ENCODE measurements around the gene ATP6V1D.
"Not testable (repeated sequence)": the region's sequence is repeated elsewhere in the genome, so short reads cannot be mapped to it uniquely, and the experiment has no call there.

Gene ATP6V1D

DNA sequence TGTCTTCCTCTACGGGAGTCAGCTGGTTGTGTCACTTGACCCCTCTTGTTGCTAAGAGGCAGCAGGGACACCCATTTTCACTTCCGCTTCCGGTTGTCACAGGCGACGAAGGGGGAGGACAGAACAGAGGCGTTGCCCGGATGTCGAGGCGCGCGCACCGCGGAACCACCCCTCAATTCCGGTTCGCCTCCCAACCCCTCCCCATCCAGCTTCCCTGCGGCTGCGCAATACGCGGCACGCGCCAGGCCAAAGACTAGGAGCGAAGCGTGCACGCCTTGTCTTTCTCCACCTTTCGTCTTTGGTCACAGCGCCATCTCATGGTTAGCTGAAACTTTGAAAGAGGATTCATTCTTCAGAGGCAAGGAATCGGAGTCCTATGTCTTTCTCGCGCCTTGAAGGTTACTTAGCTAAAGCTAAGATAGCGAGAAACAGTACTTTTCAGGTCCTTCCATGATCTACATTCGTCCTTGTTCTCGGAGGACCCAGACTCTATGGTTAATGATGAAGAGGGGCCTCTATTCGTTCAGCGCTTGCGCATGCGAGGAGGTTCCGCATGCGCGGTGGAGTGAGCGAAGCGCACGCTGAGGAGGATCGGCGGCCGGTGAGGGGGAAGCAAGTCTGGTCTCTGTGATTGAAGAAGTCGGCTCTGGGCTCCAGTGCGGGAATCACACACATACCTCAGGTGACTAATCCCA lies at the start of gene ATP6V1D, which contains the start of gene EIF2S1:
TSS of gene ATP6V1D (minus strand) at position 30 of the 695 bp plus-strand sequence. CDS start 106 bp downstream, outside the sequence.
TSS of gene EIF2S1 (plus strand) at position 554 of the 695 bp plus-strand sequence. CDS start 4,440 bp downstream, outside the sequence.
- DNase-seq = peak; percentile 100

DNA sequence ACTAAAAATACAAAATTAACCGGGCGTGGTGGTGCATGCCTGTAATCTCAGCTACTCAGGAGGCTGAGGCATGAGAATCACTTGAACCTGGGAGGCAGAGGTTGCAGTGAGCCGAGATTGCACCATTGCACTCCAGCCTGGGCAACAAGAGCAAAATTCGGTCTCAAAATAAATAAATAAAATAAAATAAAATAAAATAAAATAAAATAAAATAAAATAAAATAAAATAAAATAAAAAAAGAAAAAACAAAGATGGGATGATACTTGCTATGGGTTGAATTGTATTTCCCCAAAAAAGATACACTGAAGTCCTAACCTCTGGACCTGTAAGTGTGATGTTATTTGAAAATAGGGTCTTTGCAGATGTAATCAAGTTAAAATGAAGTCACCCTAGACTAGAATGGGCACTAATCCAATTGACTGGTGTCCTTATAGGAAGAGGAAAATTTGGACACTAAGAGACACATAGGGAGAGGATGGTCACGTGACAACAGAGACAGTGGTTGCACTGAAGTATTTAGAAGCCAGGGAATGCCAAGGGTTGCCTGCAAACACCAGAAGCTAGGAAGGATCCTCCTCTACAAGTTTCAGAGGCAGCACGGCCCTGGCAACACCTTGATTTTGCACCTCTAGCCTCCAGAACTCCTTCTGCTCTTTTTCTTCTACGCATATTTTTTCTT lies 48.7 kb upstream of the ATP6V1D start:
- DNase-seq = not testable (repeated sequence)

DNA sequence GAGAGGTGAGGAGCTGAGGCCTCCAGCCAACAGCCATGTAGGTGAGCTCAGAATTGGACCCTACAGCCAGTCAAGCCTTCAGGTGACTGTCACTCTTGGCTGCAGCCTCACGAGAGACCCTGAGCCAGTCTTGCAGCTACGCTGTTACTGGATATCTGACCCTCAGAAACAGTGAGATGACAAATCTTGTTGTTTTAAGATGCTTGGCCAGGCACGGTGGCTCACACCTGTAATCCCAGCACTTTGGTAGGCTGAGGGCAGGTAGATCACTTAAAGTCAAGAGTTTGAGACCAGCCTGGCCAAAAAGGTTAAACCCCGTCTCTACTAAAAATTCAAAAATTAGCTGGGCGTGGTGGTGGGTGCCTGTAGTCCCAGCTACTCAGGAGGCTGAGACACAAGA lies 46.2 kb upstream of the ATP6V1D start:
- DNase-seq = no peak

DNA sequence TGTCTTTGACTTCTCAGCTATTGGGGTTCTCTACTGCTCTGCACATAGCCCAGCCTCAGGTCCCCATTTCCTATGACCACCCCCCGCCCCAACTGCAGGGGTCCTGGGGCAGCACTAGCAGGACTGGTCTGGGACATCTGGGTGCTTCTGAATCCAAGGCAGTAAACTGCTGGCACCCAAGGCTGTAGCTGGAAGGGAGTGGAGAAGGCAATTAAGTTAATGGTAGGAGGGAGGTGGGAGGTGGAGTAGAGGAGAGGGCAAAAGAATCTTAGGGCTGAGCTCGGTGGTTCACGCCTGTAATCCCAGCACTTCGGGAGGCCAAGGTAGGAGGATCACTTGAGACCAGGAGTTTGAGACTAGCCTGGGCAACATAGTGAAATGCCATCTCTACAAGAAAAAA lies 40.8 kb upstream of the ATP6V1D start:
- DNase-seq = no peak

DNA sequence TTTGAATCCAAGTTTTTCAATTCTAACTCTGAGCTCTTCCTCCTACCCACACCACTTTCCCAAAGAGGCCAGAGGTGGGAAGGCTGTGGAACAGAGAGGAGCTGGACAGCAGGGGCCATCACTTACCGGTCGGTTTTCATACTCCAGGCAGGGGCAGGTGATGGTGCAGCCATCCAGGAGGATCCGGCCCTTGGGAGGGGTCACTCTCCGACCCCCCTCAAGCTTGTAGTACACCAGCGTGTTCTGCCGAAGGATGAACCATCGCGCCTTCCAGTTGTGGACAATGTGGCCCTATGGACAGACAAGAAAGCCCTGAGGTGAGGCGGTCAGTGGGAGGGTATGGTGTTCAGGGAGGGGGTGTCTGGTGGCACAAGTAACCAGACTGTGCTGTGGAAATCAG lies 37.9 kb upstream of the ATP6V1D start:
- DNase-seq = no peak

DNA sequence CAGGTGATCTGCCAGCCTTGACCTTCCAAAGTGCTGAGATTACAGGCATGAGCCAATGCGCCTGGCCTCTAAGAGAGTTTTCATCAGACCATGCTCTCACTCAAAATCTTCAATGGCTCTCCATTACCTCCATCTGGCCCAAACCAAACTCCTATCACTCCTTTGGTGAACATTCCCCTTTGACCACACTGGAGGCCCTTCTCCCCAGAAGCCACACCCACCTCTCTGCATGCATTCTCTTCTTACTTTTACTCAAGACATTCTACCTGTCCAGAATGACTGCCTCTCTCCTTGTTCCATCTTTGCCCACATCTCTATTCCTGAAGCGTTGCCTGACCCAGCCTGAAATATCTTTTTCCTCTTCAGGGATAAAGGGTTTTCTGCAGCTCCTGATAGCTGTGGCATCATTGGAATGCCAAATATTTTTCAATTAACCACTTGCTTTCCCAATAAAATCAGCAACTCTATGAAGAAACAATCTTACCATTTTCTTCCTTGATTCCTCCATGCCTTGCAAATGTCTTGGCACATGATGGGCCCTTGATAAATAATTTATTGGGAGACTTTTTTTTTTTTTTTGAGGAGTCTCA lies 36.9 kb upstream of the ATP6V1D start:
- no peak for DNase-seq

DNA sequence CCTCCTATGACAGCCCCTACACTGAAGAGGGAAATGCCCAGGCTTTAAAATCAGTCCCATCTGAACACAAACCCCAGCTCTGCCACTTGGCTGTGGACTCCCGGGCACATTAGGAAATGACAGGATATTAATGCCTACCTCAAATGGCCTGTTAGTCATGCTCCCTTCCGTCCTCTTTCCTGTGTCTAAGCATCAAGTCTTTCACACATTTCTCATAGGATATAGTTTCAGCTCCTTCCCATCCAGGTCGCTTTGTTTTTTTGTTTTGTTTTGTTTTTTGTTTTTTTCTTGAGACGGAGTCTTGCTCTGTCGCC lies 36.2 kb upstream of the ATP6V1D start:
- DNase-seq = no peak

DNA sequence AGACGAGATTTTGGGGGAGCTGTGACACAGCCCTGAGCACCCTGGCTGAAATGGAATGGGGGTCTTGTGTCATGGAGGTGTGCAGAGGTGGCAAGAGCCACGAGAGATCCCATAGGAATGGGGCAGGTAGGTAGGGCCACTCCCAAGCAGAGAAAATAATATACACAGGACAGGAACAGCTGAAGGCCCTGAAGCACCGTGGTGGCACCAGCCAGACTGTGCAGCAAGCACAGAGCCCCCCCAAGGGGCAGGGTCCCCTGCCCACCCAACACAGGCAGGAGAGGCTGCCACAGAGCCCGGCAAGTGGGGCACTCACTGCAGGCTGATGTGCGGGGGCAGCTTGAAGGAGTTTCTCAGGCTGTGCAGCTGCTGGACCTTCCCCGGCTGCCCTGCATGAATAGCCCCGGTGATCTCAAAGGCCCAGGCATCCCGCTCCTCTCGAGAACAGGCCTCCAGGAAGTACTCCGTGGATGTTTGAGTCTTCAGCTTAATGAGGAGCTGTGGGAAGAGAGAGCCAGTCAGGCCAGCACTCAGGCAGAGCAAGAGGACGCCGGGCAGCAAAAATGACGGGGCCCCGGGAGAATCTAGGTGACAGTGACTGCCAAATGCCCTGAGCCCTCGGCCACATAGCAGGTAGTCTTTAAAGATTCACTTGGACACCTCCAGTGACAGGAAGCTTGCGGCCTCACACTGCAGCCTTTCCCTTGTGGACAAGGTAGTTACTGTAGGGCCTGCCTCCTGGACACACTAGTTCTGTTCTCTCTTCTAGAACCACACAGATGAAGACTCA lies 35.7 kb upstream of the ATP6V1D start:
- DNase-seq = no peak

DNA sequence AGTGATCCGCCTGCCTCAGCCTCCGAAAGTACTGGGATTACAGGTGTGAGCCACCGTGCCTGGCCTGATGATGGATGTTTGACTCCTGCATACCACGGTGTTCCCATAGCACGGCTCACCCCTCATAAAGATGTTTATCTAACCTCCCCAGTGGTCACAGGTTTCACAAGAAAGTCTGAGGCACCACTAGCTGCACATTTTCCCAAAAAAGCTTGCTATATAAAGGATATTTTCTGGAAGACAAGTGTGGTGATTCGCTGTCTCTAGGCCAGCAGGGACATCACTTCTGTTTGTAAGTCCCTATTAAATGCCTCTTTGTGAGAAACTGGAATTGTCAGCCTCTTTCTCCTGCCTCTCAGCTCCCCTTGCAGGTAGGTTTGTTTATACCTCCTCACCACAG lies 34.1 kb upstream of the ATP6V1D start:
- DNase-seq = no peak

DNA sequence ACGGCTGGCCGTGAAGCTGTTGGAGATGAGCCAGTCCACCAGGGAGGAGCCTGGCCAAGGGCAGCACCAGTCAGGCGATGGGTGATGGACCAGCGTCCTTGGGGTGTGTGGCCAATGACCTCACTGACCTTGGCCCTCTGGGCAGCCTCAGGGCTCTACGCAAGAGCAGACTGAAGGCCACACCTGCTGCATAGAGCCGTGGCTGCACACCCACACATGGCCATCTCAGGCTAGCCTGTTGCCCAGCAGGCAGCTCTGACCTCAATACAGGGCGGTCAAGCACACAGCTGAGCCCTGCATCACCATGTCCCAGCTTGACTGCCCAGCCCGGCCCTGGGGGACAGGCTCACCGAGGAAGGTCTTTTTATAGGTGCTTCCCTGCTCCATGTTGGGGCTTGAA lies 33.2 kb upstream of the ATP6V1D start:
- no peak for DNase-seq

DNA sequence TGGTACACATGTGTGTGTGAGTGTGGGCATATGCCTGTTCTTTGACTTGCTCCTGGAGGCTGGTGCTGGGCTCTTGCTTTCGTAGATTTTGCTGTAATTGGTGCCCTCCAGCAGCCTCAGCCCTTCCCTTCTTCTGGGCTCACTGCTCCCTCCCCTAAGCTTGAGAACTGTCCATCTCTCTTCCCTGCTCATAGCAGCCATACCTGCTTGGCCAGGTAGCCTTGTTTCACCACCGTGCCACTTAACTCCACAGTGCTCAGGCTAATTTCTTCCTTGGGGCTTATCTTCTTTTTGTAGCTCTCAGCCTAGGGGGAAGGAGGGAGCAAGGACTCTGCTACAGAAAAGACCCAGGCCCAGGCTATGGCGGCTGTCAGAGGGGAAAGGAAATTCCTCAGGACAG lies 32.5 kb upstream of the ATP6V1D start:
- no peak for DNase-seq

DNA sequence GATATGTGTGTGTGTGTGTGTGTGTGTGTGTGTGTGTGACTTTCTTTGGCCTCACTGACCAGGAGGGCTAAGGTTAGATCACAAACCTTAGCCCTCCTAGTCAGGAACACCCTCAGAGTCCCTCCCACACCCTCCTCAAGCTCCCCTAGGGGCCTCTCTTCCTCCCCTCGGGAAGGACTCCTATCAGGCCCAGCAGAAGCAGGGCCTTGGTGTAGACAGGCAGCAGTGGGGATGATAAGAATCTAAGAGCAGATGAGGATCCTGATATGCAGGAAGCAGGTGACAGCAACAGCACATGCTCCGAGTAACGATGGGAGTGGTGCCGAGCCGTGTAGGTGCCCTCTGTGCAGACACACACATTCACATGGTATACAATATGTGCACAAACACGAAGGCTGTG lies 31.7 kb upstream of the ATP6V1D start:
- DNase-seq = no peak

DNA sequence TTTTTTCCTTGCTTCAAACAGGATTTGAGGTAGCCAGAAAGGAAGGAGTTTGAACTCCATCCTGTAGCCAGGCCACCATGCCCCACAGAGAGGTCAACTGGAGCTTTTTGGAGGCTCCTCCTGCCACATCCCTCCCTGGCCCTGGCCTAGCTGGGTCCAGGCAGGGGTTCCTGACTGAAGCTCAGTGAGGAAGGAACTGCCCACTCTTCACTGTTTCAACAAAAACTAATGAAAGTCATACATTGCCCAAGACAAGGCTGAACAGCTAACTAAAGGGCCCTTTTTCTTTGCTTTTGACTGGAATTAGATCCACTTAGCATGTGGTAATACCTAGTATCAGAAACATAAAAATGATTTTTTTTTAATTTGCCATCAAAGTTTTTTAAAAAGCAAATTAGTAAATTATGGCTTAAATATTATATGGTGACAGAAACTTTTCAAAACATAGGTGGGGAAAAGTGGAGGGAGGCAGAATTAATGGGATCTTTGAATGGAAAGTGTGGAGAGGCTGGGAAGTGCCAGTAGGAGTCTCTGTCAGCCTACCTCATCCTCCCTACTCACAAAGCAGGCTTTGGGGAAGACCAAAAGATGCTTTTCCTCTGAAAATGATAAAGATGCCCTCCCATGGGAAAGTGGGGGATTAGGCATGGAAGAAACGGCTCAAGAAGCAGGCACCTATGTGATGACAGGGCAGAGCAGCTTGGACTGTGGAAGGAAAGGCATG lies 30.4 kb upstream of the ATP6V1D start:
- DNase-seq = no peak

DNA sequence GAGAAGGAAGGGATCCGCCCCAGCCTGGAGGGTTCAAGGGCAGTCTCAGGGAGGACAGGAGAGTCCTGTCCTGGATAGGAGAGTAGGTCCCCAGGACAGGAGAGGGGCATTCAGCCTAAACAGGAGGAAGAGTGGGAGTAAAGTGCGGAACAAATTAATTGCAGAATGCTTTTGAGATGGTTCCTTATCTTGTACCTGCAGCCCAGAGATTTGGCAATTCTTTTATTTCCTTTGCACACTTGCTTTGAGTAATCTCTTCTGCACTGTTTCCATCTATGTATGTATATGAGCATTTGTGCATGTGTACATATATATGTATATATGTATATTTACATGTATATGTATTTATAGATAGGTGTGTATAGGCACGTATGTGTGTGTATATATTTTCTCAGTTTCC lies 29.7 kb upstream of the ATP6V1D start:
- DNase-seq = no peak

DNA sequence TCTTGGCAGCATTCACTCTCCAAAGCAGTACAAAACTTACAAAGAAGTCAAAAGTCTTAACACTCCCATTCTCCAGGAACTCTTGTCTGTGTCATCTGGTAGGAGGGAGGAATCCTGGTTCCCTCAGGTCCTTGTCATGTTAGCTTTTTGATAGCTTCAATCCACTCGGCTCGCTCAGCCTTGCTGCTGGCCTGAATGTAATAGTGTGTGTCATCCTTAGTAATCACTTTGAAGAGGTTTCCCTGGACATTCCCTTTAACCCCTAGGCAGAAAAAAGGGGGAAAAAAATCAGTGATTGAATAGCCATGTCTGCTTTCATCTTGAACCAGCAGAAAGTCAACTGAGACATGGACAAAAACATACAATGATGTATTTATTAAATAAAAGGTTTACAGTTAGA lies 27.6 kb upstream of the ATP6V1D start:
- no peak for DNase-seq

DNA sequence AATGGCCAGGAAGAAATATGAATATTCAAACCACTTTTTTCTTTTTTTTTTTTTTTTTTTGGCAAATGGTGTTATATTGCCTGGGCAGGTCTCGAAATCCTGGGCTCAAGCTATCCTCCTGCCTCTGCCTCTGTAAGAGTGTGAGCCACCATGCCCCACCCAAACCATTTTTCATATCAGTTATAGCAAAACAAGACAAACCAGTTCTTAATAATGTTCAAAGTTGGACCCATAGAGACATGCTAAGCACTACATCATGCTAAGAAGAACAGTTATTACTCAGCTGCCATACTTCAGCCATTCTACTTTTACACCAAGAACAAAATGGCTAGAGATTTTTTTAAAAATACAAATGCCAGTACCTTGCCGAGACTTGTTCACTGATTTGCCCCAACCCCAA lies 26.0 kb upstream of the ATP6V1D start:
- DNase-seq = no peak

DNA sequence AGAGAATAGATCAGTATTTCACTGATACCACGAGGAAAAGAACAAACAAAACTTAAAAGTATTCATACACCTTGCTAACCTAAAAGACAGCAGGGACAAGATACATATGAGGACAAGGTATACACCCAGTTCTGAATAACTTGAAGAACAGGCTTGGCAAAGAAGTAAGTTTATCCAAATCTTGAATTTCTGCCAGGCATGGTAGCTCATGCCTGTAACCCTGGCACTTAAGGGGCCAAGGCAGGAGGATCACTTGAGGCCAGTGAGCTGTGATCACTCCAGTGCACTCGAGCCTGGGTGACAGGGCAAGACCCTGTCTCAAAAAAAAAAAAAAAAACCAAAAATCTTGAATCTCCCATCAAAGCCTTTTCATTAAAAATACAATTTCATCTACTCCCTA lies 25.5 kb upstream of the ATP6V1D start:
- DNase-seq = no peak

DNA sequence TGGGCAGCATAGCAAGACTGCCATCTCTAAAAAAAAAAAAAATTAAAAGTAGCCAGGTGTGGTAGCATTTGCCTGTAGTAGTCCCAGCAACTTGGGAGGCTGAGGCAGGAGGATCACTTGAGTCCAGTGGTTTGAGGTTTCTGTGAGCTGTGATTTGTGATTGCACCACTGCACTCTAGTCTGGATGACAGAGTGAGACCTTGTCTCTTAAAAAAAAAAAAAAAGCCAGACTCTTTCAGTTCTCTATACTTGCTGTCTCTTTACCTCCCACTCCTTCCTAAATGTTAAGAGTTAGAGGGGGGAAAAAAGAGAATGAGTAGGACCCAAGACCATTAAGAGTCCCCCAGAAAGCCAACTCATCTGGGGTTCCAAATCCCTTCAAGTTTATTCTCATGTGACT lies 18.3 kb upstream of the ATP6V1D start:
- DNase-seq = no peak

DNA sequence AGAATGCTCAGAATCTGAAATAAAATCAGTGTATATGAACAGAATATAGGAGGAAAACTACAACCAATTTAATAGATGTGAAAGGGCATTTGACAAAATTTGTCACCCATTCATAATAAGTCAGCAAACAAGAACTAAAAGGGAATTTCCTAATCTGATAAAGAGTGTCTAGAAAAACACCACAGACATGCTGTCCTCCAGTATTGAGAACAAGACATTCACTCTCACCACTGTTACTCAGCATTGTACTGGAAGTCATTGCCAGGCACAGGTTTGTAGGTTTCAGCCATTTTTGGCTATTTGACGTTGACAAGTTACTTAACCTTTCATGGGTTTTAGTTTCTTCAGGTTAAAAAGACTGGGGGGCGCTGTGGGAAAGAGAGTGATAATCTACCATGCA lies 13.7 kb upstream of the ATP6V1D start:
- no peak for DNase-seq

DNA sequence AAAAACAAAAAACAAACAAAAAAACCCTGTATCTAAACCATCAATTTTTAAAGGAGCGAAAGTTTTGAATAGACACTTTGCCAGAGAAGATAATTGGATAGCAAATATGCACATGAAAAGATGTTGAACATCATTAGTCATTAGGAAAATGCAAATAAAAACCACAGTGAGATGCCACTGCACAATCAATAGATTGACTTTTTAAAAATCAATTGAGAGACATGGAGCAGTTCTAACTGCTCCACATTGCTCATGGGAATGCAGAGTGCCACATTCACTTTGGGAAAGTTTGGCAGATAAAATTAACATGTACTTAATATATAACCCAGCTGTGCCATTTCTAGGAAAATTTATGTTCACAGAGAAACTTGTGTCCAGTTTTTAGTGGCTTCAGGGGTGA lies 13.2 kb upstream of the ATP6V1D start:
- no peak for DNase-seq

DNA sequence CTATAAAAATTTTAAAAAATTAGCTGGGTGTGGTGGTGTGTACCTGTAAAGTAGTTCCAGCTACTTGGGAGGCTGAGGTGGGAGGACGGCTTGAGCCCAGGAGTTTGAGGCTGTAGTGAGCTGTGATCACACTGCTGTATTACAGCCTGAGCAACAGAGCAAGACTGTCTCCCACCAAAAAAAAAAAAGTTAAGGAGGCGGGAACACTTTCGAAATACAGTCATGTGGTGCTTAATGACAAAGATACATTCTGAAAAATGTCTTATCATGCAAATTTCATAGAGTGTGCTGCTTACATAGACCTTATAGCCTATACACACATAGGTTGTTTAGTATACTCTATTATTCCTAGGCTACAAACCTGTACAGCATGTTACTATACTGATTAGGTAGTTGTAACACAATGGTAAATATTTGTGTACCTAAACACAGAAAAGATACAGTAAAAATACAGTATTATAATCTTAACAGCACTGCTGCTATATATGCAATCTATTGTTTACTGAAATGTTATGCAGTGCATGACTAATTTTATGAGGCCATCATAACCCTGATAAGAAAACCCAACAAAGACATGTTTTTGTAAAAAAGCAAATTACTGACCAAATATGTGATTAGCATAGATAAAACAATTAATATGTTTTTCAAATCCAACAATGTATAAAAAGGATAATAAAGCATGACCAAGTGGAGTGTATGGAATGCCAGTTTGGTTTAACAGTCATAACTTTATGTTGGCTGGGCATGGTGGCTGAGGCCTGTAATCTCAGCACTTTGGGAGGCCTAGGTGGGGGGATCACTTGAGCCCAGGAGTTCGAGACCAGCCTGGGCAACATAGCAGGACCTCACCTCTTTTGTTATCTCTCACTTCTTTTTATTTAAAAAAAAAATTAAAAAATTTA lies 11.9 kb upstream of the ATP6V1D start:
- no peak for DNase-seq

DNA sequence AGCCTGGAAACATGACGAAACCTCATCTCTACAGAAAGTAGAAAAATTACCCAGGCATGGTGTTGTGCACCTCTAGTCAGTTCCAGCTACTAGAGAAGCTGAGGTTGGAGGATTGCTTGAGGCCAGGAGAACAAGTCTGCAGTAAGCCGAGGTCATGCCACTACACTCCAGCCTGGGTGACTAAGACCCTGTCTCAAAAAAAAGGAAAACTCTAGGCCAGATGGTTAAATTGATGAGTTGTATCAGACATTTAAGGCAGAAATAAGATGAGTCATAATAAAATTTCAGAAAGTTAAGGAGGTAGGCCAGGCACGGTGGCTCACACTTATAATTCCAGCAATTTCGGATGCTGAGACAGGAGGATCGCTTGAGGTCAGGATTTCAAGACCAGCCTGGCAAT lies 11.2 kb upstream of the ATP6V1D start:
- DNase-seq = no peak
